ENCODE measurements around the gene MARCKSL1. TPM values are rescaled to one million over a fixed set of nuclear protein-coding genes. Genes with fewer than 3 reads are reported as not detected.

Gene MARCKSL1
- total and polyA plus RNA-seq, 2 of the 13 experiments (the other 11 are each of a cell fraction or from before 2014, with no cell fraction given) = 81.9 to 155 TPM

- TF ChIP-seq ZHX2 (IDR thresholded peaks at IDR 0.05; ENCODE audit: low read depth) (no peak), ZHX2 (CRISPR knock-in tag; IDR thresholded peaks at IDR 0.05; ENCODE audit: borderline replicate concordance) (no peak), RARG (CRISPR knock-in tag; IDR thresholded peaks at IDR 0.05; ENCODE audit: low read depth) (no peak; the same call in 1 of the 2 replicates), CBX1 (IDR thresholded peaks at IDR 0.05; ENCODE audit: low read depth) (no peak), ZNF800 (CRISPR knock-in tag; IDR thresholded peaks at IDR 0.05) (no peak), DNMT1 (CRISPR knock-in tag; IDR thresholded peaks at IDR 0.05) (no peak), ZBTB21 (CRISPR knock-in tag; IDR thresholded peaks at IDR 0.05) (no peak; the same call in 1 of the 2 replicates), NAIF1 (CRISPR knock-in tag; IDR thresholded peaks at IDR 0.05; ENCODE audit: borderline replicate concordance) (no peak), ZNF891 (CRISPR knock-in tag; IDR thresholded peaks at IDR 0.05) (no peak; the same call in 1 of the 2 replicates), NR2C2 (CRISPR knock-in tag; IDR thresholded peaks at IDR 0.05; ENCODE audit: borderline replicate concordance) (no peak), ETV6 (CRISPR knock-in tag; conservative IDR thresholded peaks at IDR 0.05) (no peak; the same call in 1 of the 2 replicates), FOXP1 (IDR thresholded peaks at IDR 0.05) (no peak), FOXP1 (CRISPR knock-in tag; IDR thresholded peaks at IDR 0.05) (no peak), U2AF2 (IDR thresholded peaks at IDR 0.05; ENCODE audit: low read depth, low read length) (no peak), MED13 (CRISPR knock-in tag; IDR thresholded peaks at IDR 0.05) (no peak), SRSF9 (IDR thresholded peaks at IDR 0.05; ENCODE audit: borderline replicate concordance, insufficient read depth, low read depth, low read length, poor library complexity, severe bottlenecking) (no peak), SCMH1 (CRISPR knock-in tag; IDR thresholded peaks at IDR 0.05; ENCODE audit: borderline replicate concordance) (no peak), RBAK (CRISPR knock-in tag; IDR thresholded peaks at IDR 0.05) (no peak)
- TF ChIP-seq, protein P1, sequence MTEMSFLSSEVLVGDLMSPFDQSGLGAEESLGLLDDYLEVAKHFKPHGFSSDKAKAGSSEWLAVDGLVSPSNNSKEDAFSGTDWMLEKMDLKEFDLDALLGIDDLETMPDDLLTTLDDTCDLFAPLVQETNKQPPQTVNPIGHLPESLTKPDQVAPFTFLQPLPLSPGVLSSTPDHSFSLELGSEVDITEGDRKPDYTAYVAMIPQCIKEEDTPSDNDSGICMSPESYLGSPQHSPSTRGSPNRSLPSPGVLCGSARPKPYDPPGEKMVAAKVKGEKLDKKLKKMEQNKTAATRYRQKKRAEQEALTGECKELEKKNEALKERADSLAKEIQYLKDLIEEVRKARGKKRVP (CRISPR knock-in tag; IDR thresholded peaks at IDR 0.05) = peak in 1 of 2 experiments; percentile 41; a peak in 1 of 4 replicates
- TF ChIP-seq, protein P2, sequence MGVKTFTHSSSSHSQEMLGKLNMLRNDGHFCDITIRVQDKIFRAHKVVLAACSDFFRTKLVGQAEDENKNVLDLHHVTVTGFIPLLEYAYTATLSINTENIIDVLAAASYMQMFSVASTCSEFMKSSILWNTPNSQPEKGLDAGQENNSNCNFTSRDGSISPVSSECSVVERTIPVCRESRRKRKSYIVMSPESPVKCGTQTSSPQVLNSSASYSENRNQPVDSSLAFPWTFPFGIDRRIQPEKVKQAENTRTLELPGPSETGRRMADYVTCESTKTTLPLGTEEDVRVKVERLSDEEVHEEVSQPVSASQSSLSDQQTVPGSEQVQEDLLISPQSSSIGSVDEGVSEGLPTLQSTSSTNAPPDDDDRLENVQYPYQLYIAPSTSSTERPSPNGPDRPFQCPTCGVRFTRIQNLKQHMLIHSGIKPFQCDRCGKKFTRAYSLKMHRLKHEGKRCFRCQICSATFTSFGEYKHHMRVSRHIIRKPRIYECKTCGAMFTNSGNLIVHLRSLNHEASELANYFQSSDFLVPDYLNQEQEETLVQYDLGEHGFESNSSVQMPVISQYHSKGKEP (CRISPR knock-in tag; IDR thresholded peaks at IDR 0.05) = peak; percentile 83; the same call in 1 of the 2 replicates
Measured at GRCh38 chr1:32350785-32351398, 14.9 kb upstream of the MARCKSL1 start (continued).

All from HepG2 (cell line).